ENCODE measurements around the gene DEFB132. TPM values are rescaled to one million over a fixed set of nuclear protein-coding genes. Genes with fewer than 3 reads are reported as not detected.

Gene DEFB132
- total RNA-seq, 4 donors from 2014 or later, result not detected

DNA sequence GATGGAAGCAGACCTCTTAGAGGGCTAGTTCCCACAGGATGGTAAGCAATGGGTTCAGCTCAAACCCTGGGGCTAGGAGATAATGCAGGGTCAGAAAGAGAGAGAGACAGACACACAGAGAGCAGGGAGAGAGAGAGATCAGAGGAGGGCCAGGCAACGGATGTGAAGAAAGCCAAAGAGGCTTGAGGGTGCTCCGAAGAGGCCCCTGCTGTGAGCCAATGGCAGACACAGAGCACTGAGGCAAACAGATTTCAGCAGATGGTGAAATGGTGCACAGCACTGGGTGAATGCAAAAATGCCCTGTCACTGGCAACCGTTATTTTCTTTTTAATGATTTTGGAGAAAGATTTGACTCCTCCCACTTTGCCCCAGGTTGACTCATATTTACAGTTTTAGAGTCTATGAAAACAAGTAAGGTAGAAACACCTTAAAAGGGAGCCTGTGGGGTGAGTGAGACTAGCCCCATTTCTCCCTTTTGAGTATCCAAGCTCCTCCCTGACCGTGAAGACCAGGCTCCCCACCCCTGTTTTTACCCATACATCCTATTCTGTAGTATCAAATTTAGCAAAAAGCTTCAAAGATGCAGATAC is 840 bp downstream of the DEFB132 start:
- no peak for DNase-seq (ENCODE audit: low spot score in 2 of 2)
- intact Hi-C loops (cut with DNase I; ENCODE audit: low total_unique reads), result no loop called here
- no peak overlapping the region for H3K4me3 ChIP-seq (ENCODE audit: low read depth, poor library complexity, severe bottlenecking)
- 54 to 57% methylated on average over 4 of the region's 4 CpGs for WGBS, 2 donors
- TF ChIP-seq POLR2A (IDR thresholded peaks at IDR 0.05), result no peak
- TF ChIP-seq, protein P1, sequence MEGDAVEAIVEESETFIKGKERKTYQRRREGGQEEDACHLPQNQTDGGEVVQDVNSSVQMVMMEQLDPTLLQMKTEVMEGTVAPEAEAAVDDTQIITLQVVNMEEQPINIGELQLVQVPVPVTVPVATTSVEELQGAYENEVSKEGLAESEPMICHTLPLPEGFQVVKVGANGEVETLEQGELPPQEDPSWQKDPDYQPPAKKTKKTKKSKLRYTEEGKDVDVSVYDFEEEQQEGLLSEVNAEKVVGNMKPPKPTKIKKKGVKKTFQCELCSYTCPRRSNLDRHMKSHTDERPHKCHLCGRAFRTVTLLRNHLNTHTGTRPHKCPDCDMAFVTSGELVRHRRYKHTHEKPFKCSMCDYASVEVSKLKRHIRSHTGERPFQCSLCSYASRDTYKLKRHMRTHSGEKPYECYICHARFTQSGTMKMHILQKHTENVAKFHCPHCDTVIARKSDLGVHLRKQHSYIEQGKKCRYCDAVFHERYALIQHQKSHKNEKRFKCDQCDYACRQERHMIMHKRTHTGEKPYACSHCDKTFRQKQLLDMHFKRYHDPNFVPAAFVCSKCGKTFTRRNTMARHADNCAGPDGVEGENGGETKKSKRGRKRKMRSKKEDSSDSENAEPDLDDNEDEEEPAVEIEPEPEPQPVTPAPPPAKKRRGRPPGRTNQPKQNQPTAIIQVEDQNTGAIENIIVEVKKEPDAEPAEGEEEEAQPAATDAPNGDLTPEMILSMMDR (IDR thresholded peaks at IDR 0.05), result no peak

DNA sequence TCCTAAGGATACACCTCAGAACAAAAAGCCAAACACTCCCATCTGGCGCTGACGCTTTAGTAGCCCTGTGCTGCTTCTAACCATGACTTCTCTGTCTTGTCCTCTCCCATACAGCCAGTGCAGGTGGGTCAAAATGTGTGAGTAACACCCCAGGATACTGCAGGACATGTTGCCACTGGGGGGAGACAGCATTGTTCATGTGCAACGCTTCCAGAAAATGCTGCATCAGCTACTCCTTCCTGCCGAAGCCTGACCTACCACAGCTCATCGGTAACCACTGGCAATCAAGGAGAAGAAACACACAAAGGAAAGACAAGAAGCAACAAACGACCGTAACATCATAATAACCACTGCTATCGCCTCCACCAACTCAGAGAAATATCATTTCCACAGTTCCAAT is 1.4 kb downstream of the DEFB132 start:
- H3K4me3 ChIP-seq (ENCODE audit: low read depth, poor library complexity, severe bottlenecking), result no peak overlapping the region
- TF ChIP-seq POLR2A (IDR thresholded peaks at IDR 0.05), result no peak
- TF ChIP-seq, protein P1 (IDR thresholded peaks at IDR 0.05), result no peak
- DNase-seq (ENCODE audit: low spot score in 2 of 2), result no peak
- intact Hi-C loops (cut with DNase I; ENCODE audit: low total_unique reads), result no loop called here
- WGBS, 2 donors, result 45 to 58% methylated on average over 8 of the region's 8 CpGs

DNA sequence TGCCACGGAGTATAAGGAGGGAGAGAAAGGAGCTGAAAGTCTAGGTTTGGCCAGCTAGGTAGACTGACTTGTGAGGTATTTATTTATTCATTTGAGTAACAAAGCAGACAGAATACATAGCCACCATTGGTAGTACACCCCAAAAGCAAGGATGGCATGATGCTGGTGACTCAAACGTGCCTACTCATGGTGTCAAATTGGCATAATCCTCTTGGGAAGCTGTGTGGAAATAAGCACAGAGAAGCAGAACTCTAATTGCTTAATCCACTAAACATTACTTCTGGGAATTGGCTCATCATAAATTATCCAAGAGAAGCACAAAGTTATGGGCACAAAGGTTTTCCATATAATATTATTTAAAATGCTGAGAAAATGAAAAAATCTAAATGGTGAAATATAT is 2.5 kb downstream of the DEFB132 start:
- TF ChIP-seq, protein P1 (IDR thresholded peaks at IDR 0.05), result no peak
- TF ChIP-seq POLR2A (IDR thresholded peaks at IDR 0.05), result no peak
- H3K4me3 ChIP-seq (ENCODE audit: low read depth, poor library complexity, severe bottlenecking), result no peak overlapping the region
- intact Hi-C loops (cut with DNase I; ENCODE audit: low total_unique reads), result no loop called here
- no peak for DNase-seq (ENCODE audit: low spot score in 2 of 2)
- 61 to 78% methylated on average over 2 of the region's 2 CpGs for WGBS, 2 donors

DNA sequence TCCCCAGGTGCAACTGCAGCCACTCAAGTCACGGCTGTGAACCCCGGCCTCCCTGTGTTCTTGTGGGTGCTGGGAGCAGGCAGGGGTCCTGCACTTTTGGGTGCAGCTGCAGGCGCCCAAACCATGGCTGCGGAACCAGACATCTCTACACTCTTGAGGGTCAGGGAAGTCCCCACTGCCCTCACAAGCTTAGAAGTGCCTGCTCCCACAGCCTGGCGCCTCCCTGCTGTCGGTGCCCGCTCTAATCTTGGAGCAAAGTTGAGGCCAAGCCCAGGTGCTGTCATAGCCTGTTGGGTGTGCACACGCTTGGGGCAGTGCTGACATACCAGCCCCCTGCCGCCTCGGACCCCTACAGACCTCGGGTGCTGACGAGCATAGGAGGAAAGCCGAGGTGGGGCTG is 6.2 kb downstream of the DEFB132 start:
- TF ChIP-seq, protein P1 (IDR thresholded peaks at IDR 0.05), result no peak
- 78 to 81% methylated on average over 10 to 12 of the region's 13 CpGs for WGBS, 2 donors

DNA sequence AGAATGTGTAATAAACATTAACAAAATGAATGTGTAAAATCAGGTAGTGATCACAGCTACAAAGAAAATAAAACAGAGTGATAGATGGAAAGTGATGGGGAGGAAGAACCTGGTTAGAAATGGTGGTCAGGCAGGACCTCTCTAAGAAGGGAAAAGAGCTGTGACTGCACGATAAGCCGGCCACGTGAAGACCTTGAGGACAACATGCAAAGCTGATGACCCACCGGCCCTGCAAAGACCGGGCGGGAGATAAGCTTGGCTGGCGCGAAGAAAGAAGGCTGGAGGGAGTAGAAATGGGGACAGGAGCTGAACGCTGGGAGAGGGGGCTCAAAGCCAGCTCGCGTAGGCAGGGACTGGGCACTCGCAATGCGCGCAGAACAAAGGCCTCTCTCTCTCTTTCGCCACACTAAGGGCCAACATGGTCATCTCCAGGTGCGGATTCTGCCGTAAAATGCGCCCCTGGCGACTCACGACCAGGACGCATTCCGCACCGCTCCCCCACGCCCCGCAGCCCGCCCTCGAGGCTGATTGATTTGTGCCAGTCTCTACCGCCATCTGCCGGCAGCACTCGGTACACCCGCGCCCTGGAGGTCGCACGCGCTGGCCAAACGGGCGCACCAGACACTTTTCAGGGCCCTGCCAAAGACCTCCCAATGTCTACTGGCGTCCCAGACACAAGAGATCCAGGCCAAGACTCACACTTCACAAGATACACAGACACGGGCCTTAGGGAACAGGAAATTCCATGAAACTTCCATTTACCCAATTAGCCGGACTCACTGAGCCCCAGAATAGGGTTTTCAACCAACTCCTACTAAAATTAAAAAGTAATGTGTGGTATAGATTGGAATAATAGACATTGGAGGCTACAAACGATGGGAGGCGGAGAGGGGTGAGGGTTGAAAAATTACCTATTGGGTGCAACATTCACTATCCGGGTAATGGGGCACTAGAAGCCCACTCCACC is 9.4 kb downstream of the DEFB132 start:
- 11% methylated on average over 38 to 43 of the region's 43 CpGs for WGBS, 2 donors
- peak; percentile 61 to 96 for DNase-seq (ENCODE audit: low spot score in 2 of 2)
- intact Hi-C loops (cut with DNase I; ENCODE audit: low total_unique reads), result no loop called here
- no peak for TF ChIP-seq POLR2A (IDR thresholded peaks at IDR 0.05)
- TF ChIP-seq, protein P1 (IDR thresholded peaks at IDR 0.05), result peak in 1 of 3 donors; percentile 82
- no peak overlapping the region for H3K4me3 ChIP-seq (ENCODE audit: low read depth, poor library complexity, severe bottlenecking)

More for the DNA sequence above, 6.2 kb downstream of the DEFB132 start:
- intact Hi-C loops (cut with DNase I; ENCODE audit: low total_unique reads), result no loop called here
- DNase-seq (ENCODE audit: low spot score in 2 of 2), result no peak
- H3K4me3 ChIP-seq (ENCODE audit: low read depth, poor library complexity, severe bottlenecking), result no peak overlapping the region
